Erythroblast (primary cell): Measurements from ENCODE around the gene SLCO1A2.

ENCODE experiments used
- GATA1 ChIP-seq: IDR thresholded peaks from 2 replicates; pipeline ENCODE4 v1.6.1; 2011; ENCODE audit warnings: low read depth, mild to moderate bottlenecking, control low read depth, low read length, moderate library complexity
- POLR2A ChIP-seq: IDR thresholded peaks from 2 replicates; pipeline ENCODE4 v1.6.1; 2011; ENCODE audit warnings: mild to moderate bottlenecking, low read length

DNA sequence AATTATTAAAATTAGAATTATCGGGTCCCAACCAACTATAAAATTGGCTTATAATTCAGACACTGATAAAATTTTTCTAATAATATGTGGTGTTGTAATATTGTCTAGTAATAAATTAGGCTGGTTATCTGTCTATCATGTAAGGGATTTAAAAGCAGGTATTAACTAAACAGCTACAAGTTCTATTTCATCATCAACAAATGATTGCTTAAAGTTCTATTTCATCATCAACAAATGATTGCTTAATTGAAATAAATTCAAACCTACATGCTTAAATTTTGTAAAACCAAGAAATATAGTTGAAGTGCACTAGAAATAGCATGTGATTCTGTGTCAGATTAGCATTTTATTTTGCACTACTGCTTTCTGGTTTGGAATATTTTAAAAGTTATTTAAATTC, 34.1 kb downstream of the SLCO1A2 start:
- no peak for TF ChIP-seq POLR2A
- no peak for TF ChIP-seq GATA1
